Gastroesophageal sphincter (tissue), 4 donors: ENCODE measurements around the gene CD2. TPM values are rescaled to one million over a fixed set of nuclear protein-coding genes. Genes with fewer than 3 reads are reported as not detected.

ENCODE experiments used
- ATAC-seq: fragments of 150-250 bp; one replicate; pipeline ENCODE4 v1.9.1; 2016; ENCODE audit warnings: mild to moderate bottlenecking, moderate library complexity
- H3K27ac ChIP-seq, 4 donors: fragments of 200-600 bp; sonication (generic) in 3 of 4; 1 replicate in 3 of 4; 2 replicates in 1 of 4; pipeline ENCODE4 v1.5.1; 2016 to 2019
- H3K27me3 ChIP-seq: fragments of 200-600 bp; sonication (generic); one replicate; pipeline ENCODE4 v1.5.1; 2019
- H3K36me3 ChIP-seq, 2 donors: fragments of 200-600 bp; sonication (generic); one replicate each; pipeline ENCODE4 v1.5.1; 2019; ENCODE audit warnings: control low read depth in 1 of 2
- H3K4me1 ChIP-seq, 3 donors: fragments of 200-600 bp; sonication (generic); 1 replicate in 2 of 3; 2 replicates in 1 of 3; pipeline ENCODE4 v1.5.1; 2016 to 2019; ENCODE audit warnings: control low read depth in 2 of 3
- H3K4me3 ChIP-seq, 2 donors: fragments of 200-600 bp; sonication (generic); one replicate each; pipeline ENCODE4 v1.5.1; 2019; ENCODE audit warnings: mild to moderate bottlenecking in 1 of 2, moderate library complexity in 1 of 2
- H3K9me3 ChIP-seq, 3 donors: fragments of 200-600 bp; sonication (generic); one replicate each; pipeline ENCODE4 v1.5.1; 2017 to 2019; ENCODE audit warnings: control low read depth in 2 of 3
- EP300 ChIP-seq: sonication (generic); formaldehyde crosslinking; IDR thresholded peaks from one replicate; pipeline ENCODE4 v1.6.1; 2017; ENCODE audit warnings: antibody characterized with exemption, mild to moderate bottlenecking
- POLR2A ChIP-seq, 2 donors: fragments of 450-650 bp; IDR thresholded peaks; one replicate each; pipeline ENCODE4 v1.6.1; 2017; ENCODE audit warnings: antibody characterized with exemption in 2 of 2, mild to moderate bottlenecking in 2 of 2, moderate library complexity in 1 of 2
- POLR2AphosphoS5 ChIP-seq: sonication (generic); formaldehyde crosslinking; IDR thresholded peaks from one replicate; pipeline ENCODE4 v1.6.1; 2017; ENCODE audit warnings: antibody characterized with exemption
- WGBS, 2 donors: methylation state at CpG; one replicate each; pipeline ENCODE4 v1.1.5; 2018; ENCODE audit warnings: low coverage in 1 of 2; 5-methylcytosine and 5-hydroxymethylcytosine counted together
- total RNA-seq, 4 donors: library from RNA; depleted of rRNA; stranded (reverse); fragments of >200 nt; gene quantifications; one replicate each; pipeline ENCODE4 v1.1.0, GENCODE V29; 2016
- TF ChIP-seq, protein P1 (sequence below), 4 experiments: fragments of 200-600 bp in 2 of 4; fragments of 450-650 bp in 2 of 4; sonication (generic) in 1 of 4; IDR thresholded peaks; one replicate each; pipeline ENCODE4 v1.5.1; 2017 to 2019; ENCODE audit warnings: antibody characterized with exemption in 4 of 4, mild to moderate bottlenecking in 2 of 4, moderate library complexity in 2 of 4

CD2 gene
- total RNA-seq, 4 donors from 2014 or later, result 1.1 to 1.8 (median 1.2) TPM; not detected in 1

DNA sequence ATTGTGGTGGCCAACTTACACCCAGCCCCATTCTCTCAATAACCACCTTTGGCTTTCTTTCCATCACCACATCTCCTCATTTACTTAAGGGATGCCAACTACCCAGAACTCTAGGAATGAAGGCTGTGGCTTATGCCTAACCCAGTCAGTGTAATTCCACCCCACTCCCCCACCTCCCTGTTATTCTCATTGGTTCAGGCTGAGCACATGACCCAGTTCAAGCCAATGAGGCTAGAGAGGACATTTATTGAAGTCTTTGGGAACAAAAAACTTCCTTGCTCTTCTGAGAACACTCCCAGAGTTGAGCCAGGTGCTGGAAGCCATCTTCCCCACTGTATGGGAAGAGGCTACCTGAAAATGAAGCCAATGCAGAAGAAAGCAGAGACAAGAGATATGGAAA, 22.8 kb upstream of the CD2 start:
- no peaks in the 10 kb centered on the region for H3K36me3 ChIP-seq
- H3K9me3 ChIP-seq, result no peaks in the 10 kb centered on the region
- no peaks in the 10 kb centered on the region for H3K27me3 ChIP-seq
- TF ChIP-seq POLR2AphosphoS5 (no peak), POLR2A (IDR thresholded peaks at IDR 0.05) (no peak), EP300 (no peak)
- TF ChIP-seq, protein P1, sequence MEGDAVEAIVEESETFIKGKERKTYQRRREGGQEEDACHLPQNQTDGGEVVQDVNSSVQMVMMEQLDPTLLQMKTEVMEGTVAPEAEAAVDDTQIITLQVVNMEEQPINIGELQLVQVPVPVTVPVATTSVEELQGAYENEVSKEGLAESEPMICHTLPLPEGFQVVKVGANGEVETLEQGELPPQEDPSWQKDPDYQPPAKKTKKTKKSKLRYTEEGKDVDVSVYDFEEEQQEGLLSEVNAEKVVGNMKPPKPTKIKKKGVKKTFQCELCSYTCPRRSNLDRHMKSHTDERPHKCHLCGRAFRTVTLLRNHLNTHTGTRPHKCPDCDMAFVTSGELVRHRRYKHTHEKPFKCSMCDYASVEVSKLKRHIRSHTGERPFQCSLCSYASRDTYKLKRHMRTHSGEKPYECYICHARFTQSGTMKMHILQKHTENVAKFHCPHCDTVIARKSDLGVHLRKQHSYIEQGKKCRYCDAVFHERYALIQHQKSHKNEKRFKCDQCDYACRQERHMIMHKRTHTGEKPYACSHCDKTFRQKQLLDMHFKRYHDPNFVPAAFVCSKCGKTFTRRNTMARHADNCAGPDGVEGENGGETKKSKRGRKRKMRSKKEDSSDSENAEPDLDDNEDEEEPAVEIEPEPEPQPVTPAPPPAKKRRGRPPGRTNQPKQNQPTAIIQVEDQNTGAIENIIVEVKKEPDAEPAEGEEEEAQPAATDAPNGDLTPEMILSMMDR (IDR thresholded peaks at IDR 0.05), result no peak
- H3K27ac ChIP-seq, result no peak overlapping the region
- no peak for ATAC-seq
- H3K4me1 ChIP-seq, result no peaks in the 10 kb centered on the region
- no peak overlapping the region for H3K4me3 ChIP-seq

DNA sequence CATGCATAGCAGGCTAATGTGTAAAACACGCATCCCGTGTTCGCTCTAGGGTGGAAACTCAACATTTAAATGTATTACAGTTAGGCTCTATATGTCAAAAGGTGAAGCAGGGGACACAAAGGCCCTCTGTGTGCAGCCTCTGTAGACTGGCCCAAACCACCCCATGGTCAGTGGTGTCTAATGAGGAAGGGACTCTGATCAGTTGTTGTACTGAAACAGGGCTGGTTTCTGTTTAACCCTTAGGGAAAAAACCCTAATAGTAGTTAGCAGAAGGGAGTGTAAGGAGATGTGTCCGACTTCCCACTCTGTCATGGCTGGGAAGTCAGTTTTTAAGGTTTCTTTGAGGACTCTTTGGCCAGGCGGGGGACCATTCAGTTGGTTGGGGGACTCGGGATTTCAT, 21.5 kb upstream of the CD2 start:
- Histone ChIP-seq H3K27me3 (no peaks in the 10 kb centered on the region), H3K4me3 (no peak overlapping the region), H3K27ac (no peak overlapping the region), H3K36me3 (no peaks in the 10 kb centered on the region), H3K4me1 (no peaks in the 10 kb centered on the region), H3K9me3 (no peaks in the 10 kb centered on the region)
- ATAC-seq, result no peak
- WGBS, 2 donors, result 91 to 96% methylated on average over 5 to 6 of the region's 6 CpGs
- no peak for TF ChIP-seq POLR2A (IDR thresholded peaks at IDR 0.05)
- no peak for TF ChIP-seq POLR2AphosphoS5
- no peak for TF ChIP-seq EP300

DNA sequence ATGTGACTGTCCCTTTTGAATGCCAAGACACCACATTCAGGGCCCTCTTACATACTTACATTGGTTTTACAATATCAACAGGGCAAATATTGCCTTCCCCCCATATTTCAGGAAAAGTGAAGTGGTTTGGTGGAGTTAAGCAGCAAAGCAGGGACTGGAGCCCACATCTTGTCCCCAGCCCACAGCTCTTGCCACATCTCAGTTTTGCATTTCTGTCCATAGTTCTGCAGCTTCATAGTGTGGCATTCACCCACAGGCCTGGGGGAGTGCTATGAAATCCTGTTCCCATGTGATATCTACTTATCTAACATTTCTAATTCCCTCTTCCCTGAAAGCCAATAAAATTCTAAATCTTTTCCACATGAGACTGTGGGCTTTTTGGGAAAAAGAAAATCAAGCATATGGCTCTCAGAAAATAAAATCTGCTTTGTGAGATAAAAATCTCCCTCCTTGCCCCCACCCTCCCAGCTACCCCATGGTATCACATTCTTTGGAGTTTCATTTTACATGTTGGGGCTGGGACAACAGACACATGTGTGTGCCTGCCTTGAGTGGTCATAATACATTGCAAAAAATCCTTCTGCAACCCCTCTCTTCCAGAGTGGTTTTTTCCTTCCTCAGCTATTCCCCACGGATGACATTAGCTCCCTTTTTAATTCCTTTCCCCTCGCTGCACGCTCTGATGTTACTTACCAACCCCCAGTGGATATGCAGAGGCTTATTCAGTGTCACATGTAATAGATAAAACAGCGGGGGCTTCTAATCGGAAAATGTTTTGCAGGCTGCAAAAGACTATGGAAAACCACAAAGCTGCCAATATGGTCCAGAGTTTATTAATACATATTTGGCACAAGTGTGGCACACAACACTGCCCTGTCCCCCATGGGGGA, 20.5 kb upstream of the CD2 start:
- WGBS, 2 donors, result 61 to 79% methylated on average over 5 of the region's 5 CpGs
- H3K4me1 ChIP-seq, result no peaks in the 10 kb centered on the region
- ATAC-seq, result no peak
- no peak overlapping the region for H3K27ac ChIP-seq
- no peak overlapping the region for H3K4me3 ChIP-seq
- H3K36me3 ChIP-seq, result no peaks in the 10 kb centered on the region
- H3K9me3 ChIP-seq, result no peaks in the 10 kb centered on the region
- no peaks in the 10 kb centered on the region for H3K27me3 ChIP-seq
- TF ChIP-seq POLR2A (IDR thresholded peaks at IDR 0.05) (no peak), POLR2AphosphoS5 (no peak), EP300 (no peak)
- TF ChIP-seq, protein P1 (IDR thresholded peaks at IDR 0.05), result no peak

DNA sequence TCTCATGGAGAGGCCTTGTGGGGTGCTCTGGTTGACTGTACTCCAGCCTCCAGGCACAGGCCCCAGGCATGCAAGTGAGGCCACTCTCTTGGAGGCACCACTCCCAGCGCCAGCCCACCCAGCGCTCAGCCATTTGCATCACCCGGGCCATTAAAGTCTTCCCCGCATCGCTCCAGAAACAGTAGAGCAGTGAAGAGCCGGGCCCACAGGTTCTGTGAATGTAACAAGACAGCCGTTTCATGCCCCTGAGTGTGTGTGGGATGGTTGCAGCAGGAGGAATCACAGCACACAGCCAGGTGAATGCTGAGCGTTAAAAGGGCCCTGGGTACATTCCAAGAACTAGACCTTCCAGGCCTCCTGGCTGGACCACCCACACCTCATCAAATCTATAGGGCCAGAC, 19.0 kb upstream of the CD2 start:
- Histone ChIP-seq H3K36me3 (no peaks in the 10 kb centered on the region), H3K4me3 (no peak overlapping the region), H3K27ac (no peak overlapping the region), H3K4me1 (no peaks in the 10 kb centered on the region), H3K27me3 (no peaks in the 10 kb centered on the region), H3K9me3 (no peaks in the 10 kb centered on the region)
- no CpG with 5 or more reads among the region's 8 CpGs for WGBS, 2 donors
- TF ChIP-seq, protein P1 (IDR thresholded peaks at IDR 0.05), result no peak
- TF ChIP-seq POLR2AphosphoS5, result no peak
- no peak for TF ChIP-seq POLR2A (IDR thresholded peaks at IDR 0.05)
- no peak for TF ChIP-seq EP300
- ATAC-seq, result no peak

DNA sequence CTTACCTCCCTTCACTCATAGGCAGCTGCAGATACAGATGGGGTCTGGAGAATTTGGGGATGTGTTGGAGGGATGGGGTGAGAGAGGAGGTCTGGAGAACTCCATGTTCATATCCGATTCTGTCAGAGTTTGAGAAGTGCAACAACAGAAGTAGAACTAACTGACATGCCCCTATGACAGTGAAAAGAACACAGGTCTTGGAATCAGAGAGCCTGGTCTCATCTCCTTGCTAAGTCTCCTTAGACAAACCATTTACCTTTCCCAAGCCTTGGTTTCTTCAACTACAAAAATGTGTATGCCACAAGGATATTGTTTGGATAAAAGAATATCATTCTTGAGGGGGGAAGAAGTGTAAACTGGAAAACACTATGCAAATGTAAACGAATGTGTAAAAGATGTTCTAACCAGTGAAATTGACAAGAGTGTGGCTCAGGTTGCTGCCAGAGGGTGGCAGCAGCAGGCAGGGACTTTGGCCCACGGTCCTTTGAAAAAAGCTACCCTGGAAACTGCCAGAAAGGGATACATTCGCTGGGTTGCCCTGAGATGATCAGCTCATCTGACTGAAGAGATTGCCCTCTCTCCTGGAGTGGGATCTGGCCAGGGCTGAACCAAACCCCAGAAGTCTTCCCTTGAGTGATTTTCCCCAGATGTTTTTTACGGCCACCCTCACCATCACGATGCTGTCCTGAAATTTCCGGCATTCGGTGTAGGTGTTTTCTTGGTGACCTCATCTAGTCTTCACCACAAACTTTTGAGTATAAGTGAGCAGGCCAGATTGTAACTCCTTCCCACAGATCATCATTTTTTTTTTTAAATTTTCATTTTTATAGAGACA, 17.0 kb upstream of the CD2 start:
- no peak overlapping the region for H3K27ac ChIP-seq
- TF ChIP-seq POLR2AphosphoS5 (no peak), POLR2A (IDR thresholded peaks at IDR 0.05) (no peak)
- TF ChIP-seq, protein P1 (IDR thresholded peaks at IDR 0.05), result peak in 3 of 4 experiments; percentile 58 to 73 (median 67)
- H3K36me3 ChIP-seq, result no peaks in the 10 kb centered on the region
- H3K9me3 ChIP-seq, result no peaks in the 10 kb centered on the region
- no peaks in the 10 kb centered on the region for H3K27me3 ChIP-seq
- no peak for ATAC-seq
- H3K4me1 ChIP-seq, result no peaks in the 10 kb centered on the region
- 51 to 62% methylated on average over 6 to 7 of the region's 8 CpGs for WGBS, 2 donors
- no peak overlapping the region for H3K4me3 ChIP-seq
